CD4-positive, alpha-beta T cell (primary cell): ENCODE data around the gene PEG3. TPM values are rescaled to one million over a fixed set of nuclear protein-coding genes. Genes with fewer than 3 reads are reported as not detected.

Source experiments
- ATAC-seq: fragments of 200-7000 bp; cut with Tn5 transposase; one replicate; pipeline ENCODE4 v1.10.0; 2022; ENCODE audit warnings: mild to moderate bottlenecking; ENCODE audit not compliant: poor library complexity
- CTCF ChIA-PET: fragments of 350-600 bp; sonication (Branson Sonifier 250); formaldehyde crosslinking; loops from one replicate; lab custom pipeline; 2021; ENCODE audit warnings: antibody characterized with exemption, inconsistent platforms; lab: Charles Lee
- POLR2A ChIA-PET: fragments of 350-600 bp; sonication (Branson Sonifier 250); formaldehyde crosslinking; loops from one replicate; lab custom pipeline; 2021; ENCODE audit warnings: antibody characterized with exemption, inconsistent platforms; lab: Charles Lee
- DNase-seq, 14 experiments: peaks; one replicate each; pipeline ENCODE4 v3.0.0-alpha.2; 2013 to 2020; ENCODE audit warnings: mixed read lengths in 2 of 14
- H3K27ac ChIP-seq, 2 donors: one replicate each; pipeline versions ENCODE4 v1.5.1 to v1.7.0; 2013; ENCODE audit warnings: low read length in 2 of 2, low read depth in 1 of 2, mild to moderate bottlenecking in 1 of 2
- H3K27me3 ChIP-seq, 2 experiments: 1 replicate in 1 of 2; 2 replicates in 1 of 2; pipeline versions ENCODE4 v1.6.1 to v1.7.0; 2013; ENCODE audit warnings: low read length in 2 of 2, control low read depth in 1 of 2, mild to moderate bottlenecking in 1 of 2, moderate library complexity in 1 of 2; ENCODE audit not compliant: insufficient read depth in 2 of 2, control insufficient read depth in 1 of 2
- H3K36me3 ChIP-seq: one replicate; pipeline ENCODE4 v1.6.1; 2013; ENCODE audit warnings: low read length, control low read depth; ENCODE audit not compliant: insufficient read depth
- H3K4me1 ChIP-seq: one replicate; pipeline ENCODE4 v1.6.1; 2013; ENCODE audit warnings: low read length, control low read depth; ENCODE audit not compliant: insufficient read depth
- H3K4me3 ChIP-seq: one replicate; pipeline ENCODE4 v1.5.1; 2013; ENCODE audit warnings: mild to moderate bottlenecking, low read length, moderate library complexity
- H3K9me3 ChIP-seq, 2 experiments: 1 replicate in 1 of 2; 2 replicates in 1 of 2; pipeline versions ENCODE4 v1.6.1 to v1.7.0; 2013; ENCODE audit warnings: low read length in 2 of 2, mild to moderate bottlenecking in 2 of 2, control low read depth in 1 of 2, moderate library complexity in 1 of 2; ENCODE audit not compliant: control insufficient read depth in 1 of 2, insufficient read depth in 1 of 2
- H3K27ac Mint-ChIP-seq: one replicate; pipeline ENCODE4 v1.8.0; 2020; ENCODE audit warnings: mixed read lengths
- H3K27me3 Mint-ChIP-seq: one replicate; pipeline ENCODE4 v1.8.0; 2021; ENCODE audit warnings: mixed read lengths
- H3K36me3 Mint-ChIP-seq: one replicate; pipeline ENCODE4 v1.8.0; 2021; ENCODE audit warnings: low read depth, mixed read lengths
- H3K4me1 Mint-ChIP-seq: one replicate; pipeline ENCODE4 v1.8.0; 2021; ENCODE audit warnings: low read depth, mixed read lengths
- H3K4me3 Mint-ChIP-seq: one replicate; pipeline ENCODE4 v1.8.0; 2020; ENCODE audit warnings: mild to moderate bottlenecking, mixed read lengths
- H3K9me3 Mint-ChIP-seq: one replicate; pipeline ENCODE4 v1.8.0; 2020; ENCODE audit warnings: mixed read lengths
- CTCF ChIP-seq: fragments of 200-600 bp; IDR thresholded peaks from one replicate; pipeline ENCODE4 v1.8.0; 2022; ENCODE audit warnings: antibody characterized with exemption, mild to moderate bottlenecking
- intact Hi-C, 2 experiments: fragments of 100-400 bp; cut with DNase I in 1 of 2; cut with micrococcal nuclease in 1 of 2; formaldehyde crosslinking; loops; one replicate each; pipeline versions ENCODE4 v1.15.1 to v1.9.0; 2023 to 2025; cut with DNase I, micrococcal nuclease
- total RNA-seq, 174 experiments: library from RNA in 2 of 174; stranded (reverse) in 2 of 174; gene quantifications; one replicate each; pipeline ENCODE4 v1.2.3 and lab custom pipeline; 2021 to 2026

Gene PEG3
- total RNA-seq, 2 experiments from 2014 or later, result 0.06 TPM; not detected in 1

- no peak overlapping the region for H3K27ac Mint-ChIP-seq
- peaks cover 3% of the 10 kb centered on the region for H3K4me1 ChIP-seq
- peaks cover 35% of the 10 kb centered on the region for H3K36me3 Mint-ChIP-seq
- intact Hi-C loops, result loop anchor here in 1 of 2 experiments (10.0 kb wide), 1 partner anchor 375 kb away; no protein-coding TSS in a partner anchor
- ATAC-seq (peak; percentile 21), DNase-seq (peak in 3 of 14 experiments; percentile 13 to 54 (median 42))
- peaks cover 24% of the 10 kb centered on the region for H3K9me3 Mint-ChIP-seq
- TF ChIP-seq CTCF, result no peak
- ChIA-PET POLR2A (no interaction called here), CTCF (no interaction called here)
- H3K27me3 ChIP-seq, result peaks cover 2 to 9% of the 10 kb centered on the region in 2 experiments
- H3K4me3 Mint-ChIP-seq, result no peak overlapping the region
- H3K36me3 ChIP-seq, result no peaks in the 10 kb centered on the region
- no peak overlapping the region for H3K27ac ChIP-seq
- H3K9me3 ChIP-seq, result peaks cover 53 to 57% of the 10 kb centered on the region in 2 experiments
- peaks cover 18% of the 10 kb centered on the region for H3K27me3 Mint-ChIP-seq
- no peaks in the 10 kb centered on the region for H3K4me1 Mint-ChIP-seq
- H3K4me3 ChIP-seq, result no peak overlapping the region
Observed at GRCh38 chr19:56839652-56840450, 675 bp downstream of the PEG3 start.

GRCh38 chr19:56838909-56839651 lies 1.4 kb downstream of the PEG3 start:
- Histone ChIP-seq H3K36me3 (no peaks in the 10 kb centered on the region), H3K4me3 (no peak overlapping the region), H3K4me1 (peaks cover 3% of the 10 kb centered on the region), H3K27me3 (peaks cover 2 to 9% of the 10 kb centered on the region in 2 experiments), H3K9me3 (peaks cover 49 to 65% of the 10 kb centered on the region in 2 experiments), H3K27ac (no peak overlapping the region)
- POLR2A ChIA-PET, result no interaction called here
- Mint-ChIP-seq H3K4me3 (no peak overlapping the region), H3K36me3 (peaks cover 36% of the 10 kb centered on the region), H3K27me3 (peaks cover 18% of the 10 kb centered on the region), H3K27ac (no peak overlapping the region), H3K9me3 (peaks cover 25% of the 10 kb centered on the region), H3K4me1 (no peaks in the 10 kb centered on the region)
- intact Hi-C loops, result no loop called here
- ATAC-seq (peak; percentile 21), DNase-seq (peak in 5 of 14 experiments; percentile 4 to 64 (median 27))
- CTCF ChIA-PET, result no interaction called here
- TF ChIP-seq CTCF, result no peak

- H3K9me3 Mint-ChIP-seq, result peaks cover 31% of the 10 kb centered on the region
- H3K4me1 Mint-ChIP-seq, result no peaks in the 10 kb centered on the region
- Histone ChIP-seq H3K27me3 (peaks cover 2 to 9% of the 10 kb centered on the region in 2 experiments), H3K36me3 (no peaks in the 10 kb centered on the region), H3K4me3 (no peak overlapping the region), H3K27ac (no peak overlapping the region), H3K9me3 (peaks cover 49 to 66% of the 10 kb centered on the region in 2 experiments), H3K4me1 (peaks cover 3% of the 10 kb centered on the region)
- peaks cover 36% of the 10 kb centered on the region for H3K36me3 Mint-ChIP-seq
- intact Hi-C loops, result no loop called here
- H3K4me3 Mint-ChIP-seq, result no peak overlapping the region
- no peak overlapping the region for H3K27ac Mint-ChIP-seq
- DNase-seq (peak in 2 of 14 experiments; percentile 15 to 24), ATAC-seq (no peak)
- POLR2A ChIA-PET, result no interaction called here
- CTCF ChIA-PET, result no interaction called here
- no peak for TF ChIP-seq CTCF
- peaks cover 18% of the 10 kb centered on the region for H3K27me3 Mint-ChIP-seq
Observed at GRCh38 chr19:56838024-56838908, 2.3 kb downstream of the PEG3 start.
